T-cell (primary cell): Measurements from ENCODE around the gene TTI1. TPM values are rescaled to one million over a fixed set of nuclear protein-coding genes. Genes with fewer than 3 reads are reported as not detected.

Source experiments
- ATAC-seq, 4 experiments: fragments of 200-7000 bp in 3 of 4; fragments of 150-1000 bp in 1 of 4; cut with Tn5 transposase; replicated peaks in 1 of 4; 1 replicate in 3 of 4; 2 replicates in 1 of 4; pipeline ENCODE4 v1.10.0; 2021; ENCODE audit warnings: moderate library complexity in 3 of 4, mild to moderate bottlenecking in 2 of 4, moderate number of reproducible peaks in 1 of 4
- CTCF ChIA-PET, 2 donors: fragments of 300-600 bp; sonication (Branson Sonifier 250); formaldehyde crosslinking; loops; one replicate each; lab custom pipeline; 2022; ENCODE audit warnings: antibody characterized with exemption in 2 of 2; lab: Charles Lee
- POLR2A ChIA-PET, 2 donors: fragments of 300-600 bp; sonication (Branson Sonifier 250); formaldehyde crosslinking; loops; one replicate each; lab custom pipeline; 2022; ENCODE audit warnings: antibody characterized with exemption in 2 of 2; lab: Charles Lee
- DNase-seq, 35 experiments: peaks; one replicate each; pipeline versions ENCODE4 v3.0.0 to v3.0.0-alpha.2; 2013 to 2023
- H3K27ac ChIP-seq: one replicate; pipeline ENCODE4 v1.5.1; 2013; ENCODE audit warnings: low read length
- H3K27me3 ChIP-seq, 2 experiments: replicated peaks in 1 of 2; 1 replicate in 1 of 2; 2 replicates in 1 of 2; pipeline versions ENCODE4 v1.6.1 to v1.7.0; 2013; ENCODE audit warnings: low read length in 1 of 2, mixed read lengths in 1 of 2; ENCODE audit not compliant: control insufficient read depth in 2 of 2, insufficient read depth in 2 of 2; ENCODE audit errors: extremely low read depth in 1 of 2
- H3K36me3 ChIP-seq, 2 donors: 1 replicate in 1 of 2; 2 replicates in 1 of 2; pipeline versions ENCODE4 v1.6.1 to v1.7.0; 2013; ENCODE audit warnings: low read length in 1 of 2; ENCODE audit not compliant: control insufficient read depth in 2 of 2, insufficient read depth in 1 of 2; ENCODE audit errors: extremely low read depth in 1 of 2
- H3K4me1 ChIP-seq, 2 experiments: 1 replicate in 1 of 2; 2 replicates in 1 of 2; pipeline versions ENCODE4 v1.6.1 to v1.7.0; 2013; ENCODE audit warnings: low read length in 2 of 2, mixed read lengths in 1 of 2; ENCODE audit not compliant: insufficient read depth in 2 of 2, control insufficient read depth in 1 of 2; ENCODE audit errors: extremely low read depth in 1 of 2
- H3K4me3 ChIP-seq, 2 donors: 1 replicate in 1 of 2; 2 replicates in 1 of 2; pipeline versions ENCODE4 v1.5.1 to v1.7.0; 2013; ENCODE audit warnings: mild to moderate bottlenecking in 2 of 2, low read length in 1 of 2, moderate library complexity in 1 of 2; ENCODE audit not compliant: control insufficient read depth in 1 of 2; ENCODE audit errors: extremely low read depth in 1 of 2
- H3K9me3 ChIP-seq: 2 replicates; pipeline ENCODE4 v1.7.0; 2013
- H3K27ac Mint-ChIP-seq, 2 donors: one replicate each; pipeline ENCODE4 v1.8.0; 2020 to 2021; ENCODE audit warnings: mild to moderate bottlenecking in 2 of 2, mixed read lengths in 2 of 2
- H3K27me3 Mint-ChIP-seq, 2 donors: one replicate each; pipeline ENCODE4 v1.8.0; 2021 to 2022; ENCODE audit warnings: mixed read lengths in 2 of 2
- H3K36me3 Mint-ChIP-seq: one replicate; pipeline ENCODE4 v1.8.0; 2021; ENCODE audit warnings: mixed read lengths
- H3K4me1 Mint-ChIP-seq, 3 donors: one replicate each; pipeline ENCODE4 v1.8.0; 2020 to 2022; ENCODE audit warnings: mixed read lengths in 3 of 3, mild to moderate bottlenecking in 1 of 3
- H3K4me3 Mint-ChIP-seq, 3 donors: one replicate each; pipeline ENCODE4 v1.8.0; 2020 to 2022; ENCODE audit warnings: mild to moderate bottlenecking in 3 of 3, mixed read lengths in 3 of 3, moderate library complexity in 3 of 3
- H3K9me3 Mint-ChIP-seq, 3 donors: one replicate each; pipeline ENCODE4 v1.8.0; 2020 to 2022; ENCODE audit warnings: mixed read lengths in 3 of 3
- WGBS: methylation state at CpG from one replicate; pipeline ENCODE4 v1.1.5; 2013; ENCODE audit warnings: missing lambda C conversion rate; ENCODE audit not compliant: insufficient coverage; 5-methylcytosine and 5-hydroxymethylcytosine counted together
- total RNA-seq, 35 experiments: library from RNA in 6 of 35; stranded (reverse) in 6 of 35; fragments of 120-200 nt in 1 of 35; gene quantifications; one replicate each; pipeline versions ENCODE4 v1.2.1 to v1.2.4 and lab custom pipeline; 2013 to 2026

TTI1 gene
- total RNA-seq, 5 donors from 2014 or later (not counting 1 experiment from before 2014, with no cell fraction given) = 17.8 to 27.6 (median 23.2) TPM

GRCh38 chr20:38023181-38024001 lies 9.9 kb downstream of the TTI1 start:
- no peak overlapping the region for H3K27ac Mint-ChIP-seq
- CTCF ChIA-PET = no interaction called here
- POLR2A ChIA-PET = no interaction called here

GRCh38 chr20:38021087-38021772 lies 12.0 kb downstream of the TTI1 start:
- no peak overlapping the region for H3K27ac ChIP-seq
- H3K36me3 Mint-ChIP-seq = peaks cover 41% of the 10 kb centered on the region
- peaks cover 2 to 34% of the 10 kb centered on the region in 2 donors for H3K36me3 ChIP-seq
- H3K27me3 Mint-ChIP-seq = no peaks in the 10 kb centered on the region
- no peak overlapping the region for H3K27ac Mint-ChIP-seq
- H3K9me3 ChIP-seq = peaks cover 2% of the 10 kb centered on the region
- CTCF ChIA-PET = interaction anchor here in 1 of 2 donors (0.5 to 0.6 kb wide), 2 partner anchors 29 to 69 kb away, joined by 3 read pairs; no protein-coding TSS in a partner anchor
- peaks cover 28 to 48% (median 42%) of the 10 kb centered on the region in 3 donors for H3K4me1 Mint-ChIP-seq
- peaks cover 0 to 10% (median 4%) of the 10 kb centered on the region in 3 donors for H3K9me3 Mint-ChIP-seq
- no peak overlapping the region for H3K4me3 Mint-ChIP-seq
- no peak for DNase-seq
- H3K4me1 ChIP-seq = peaks cover 2 to 7% of the 10 kb centered on the region in 2 experiments
- no peaks in the 10 kb centered on the region for H3K27me3 ChIP-seq
- POLR2A ChIA-PET = no interaction called here
- H3K4me3 ChIP-seq = no peak overlapping the region
- no CpG with 5 or more reads among the region's 2 CpGs for WGBS
- no peak for ATAC-seq

More at GRCh38 chr20:38023181-38024001, 9.9 kb downstream of the TTI1 start:
- Mint-ChIP-seq H3K9me3 (peaks cover 0 to 6% (median 1%) of the 10 kb centered on the region in 3 donors), H3K4me3 (no peak overlapping the region), H3K4me1 (peaks cover 42 to 61% (median 57%) of the 10 kb centered on the region in 3 donors), H3K36me3 (peaks cover 23% of the 10 kb centered on the region), H3K27me3 (no peaks in the 10 kb centered on the region)
- ATAC-seq (no peak), DNase-seq (no peak)
- Histone ChIP-seq H3K4me3 (no peak overlapping the region), H3K36me3 (peaks cover 2 to 15% of the 10 kb centered on the region in 2 donors), H3K27ac (no peak overlapping the region), H3K9me3 (peaks cover under 1% of the 10 kb centered on the region), H3K27me3 (no peaks in the 10 kb centered on the region), H3K4me1 (peaks cover 2 to 7% of the 10 kb centered on the region in 2 experiments)
- WGBS = 100% methylated on average over 1 of the region's 5 CpGs

- ATAC-seq (no peak), DNase-seq (no peak)
- peaks cover 20 to 39% (median 25%) of the 10 kb centered on the region in 3 donors for H3K4me1 Mint-ChIP-seq
- peaks cover 68% of the 10 kb centered on the region for H3K36me3 Mint-ChIP-seq
- ChIA-PET CTCF (no interaction called here), POLR2A (no interaction called here)
- no peak overlapping the region for H3K27ac Mint-ChIP-seq
- H3K27me3 Mint-ChIP-seq = no peaks in the 10 kb centered on the region
- no peaks in the 10 kb centered on the region for H3K4me1 ChIP-seq
- no peaks in the 10 kb centered on the region for H3K27me3 ChIP-seq
- peaks cover 0 to 10% (median 4%) of the 10 kb centered on the region in 3 donors for H3K9me3 Mint-ChIP-seq
- H3K4me3 Mint-ChIP-seq = no peak overlapping the region
- H3K4me3 ChIP-seq = no peak overlapping the region
- no peak overlapping the region for H3K27ac ChIP-seq
- H3K9me3 ChIP-seq = peaks cover 2% of the 10 kb centered on the region
- H3K36me3 ChIP-seq = peaks cover 2 to 44% of the 10 kb centered on the region in 2 donors
- WGBS = no CpG with 5 or more reads among the region's 2 CpGs
These were observed 14.9 kb downstream of the TTI1 start for GRCh38 chr20:38018385-38018784.

GRCh38 chr20:38017959-38018358 lies 15.3 kb downstream of the TTI1 start:
- Histone ChIP-seq H3K27ac (no peak overlapping the region), H3K27me3 (no peaks in the 10 kb centered on the region), H3K4me1 (no peaks in the 10 kb centered on the region), H3K4me3 (no peak overlapping the region), H3K9me3 (peaks cover 2% of the 10 kb centered on the region), H3K36me3 (peaks cover 2 to 48% of the 10 kb centered on the region in 2 donors)
- DNase-seq (no peak), ATAC-seq (no peak)
- ChIA-PET CTCF (no interaction called here), POLR2A (no interaction called here)
- Mint-ChIP-seq H3K4me3 (no peak overlapping the region), H3K27me3 (no peaks in the 10 kb centered on the region), H3K9me3 (peaks cover 0 to 10% (median 4%) of the 10 kb centered on the region in 3 donors), H3K36me3 (peaks cover 72% of the 10 kb centered on the region), H3K4me1 (peaks cover 20 to 38% (median 22%) of the 10 kb centered on the region in 3 donors), H3K27ac (no peak overlapping the region)
- no CpG with 5 or more reads among the region's 1 CpG for WGBS

- Histone ChIP-seq H3K9me3 (peaks cover 2% of the 10 kb centered on the region), H3K36me3 (peaks cover 6 to 70% of the 10 kb centered on the region in 2 donors), H3K4me1 (no peaks in the 10 kb centered on the region), H3K27me3 (no peaks in the 10 kb centered on the region), H3K27ac (no peak overlapping the region), H3K4me3 (no peak overlapping the region)
- ChIA-PET POLR2A (no interaction called here), CTCF (interaction anchor here in 1 of 2 donors (0.7 kb wide), 1 partner anchor 21 kb away, joined by 5 read pairs; no protein-coding TSS in a partner anchor)
- Mint-ChIP-seq H3K36me3 (peaks cover 80% of the 10 kb centered on the region), H3K4me3 (no peak overlapping the region), H3K27me3 (no peaks in the 10 kb centered on the region), H3K9me3 (peaks cover 0 to 5% (median 4%) of the 10 kb centered on the region in 3 donors), H3K27ac (no peak overlapping the region), H3K4me1 (peaks cover 0 to 11% (median 3%) of the 10 kb centered on the region in 3 donors)
- DNase-seq (no peak), ATAC-seq (no peak)
- 100% methylated on average over 1 of the region's 2 CpGs for WGBS
These were observed 19.4 kb downstream of the TTI1 start for GRCh38 chr20:38013887-38014286.

GRCh38 chr20:38012332-38012731 lies 20.9 kb downstream of the TTI1 start:
- Mint-ChIP-seq H3K9me3 (no peaks in the 10 kb centered on the region), H3K4me1 (peaks cover 0 to 11% (median 3%) of the 10 kb centered on the region in 3 donors), H3K27me3 (no peaks in the 10 kb centered on the region), H3K36me3 (peaks cover 75% of the 10 kb centered on the region), H3K4me3 (no peak overlapping the region), H3K27ac (no peak overlapping the region)
- POLR2A ChIA-PET = no interaction called here
- CTCF ChIA-PET = no interaction called here
- peaks cover 3 to 58% of the 10 kb centered on the region in 2 donors for H3K36me3 ChIP-seq
- no peak overlapping the region for H3K27ac ChIP-seq
- WGBS = 100% methylated on average over 4 of the region's 8 CpGs
- no peak for DNase-seq
- H3K4me3 ChIP-seq = no peak overlapping the region
- no peaks in the 10 kb centered on the region for H3K9me3 ChIP-seq
- ATAC-seq = no peak
- no peaks in the 10 kb centered on the region for H3K4me1 ChIP-seq
- no peaks in the 10 kb centered on the region for H3K27me3 ChIP-seq
